ENCODE measurements around the gene MMP10.
"Not testable (repeated sequence)": the region's sequence is repeated elsewhere in the genome, so short reads cannot be mapped to it uniquely, and the experiment has no call there.

MMP10 gene

DNA sequence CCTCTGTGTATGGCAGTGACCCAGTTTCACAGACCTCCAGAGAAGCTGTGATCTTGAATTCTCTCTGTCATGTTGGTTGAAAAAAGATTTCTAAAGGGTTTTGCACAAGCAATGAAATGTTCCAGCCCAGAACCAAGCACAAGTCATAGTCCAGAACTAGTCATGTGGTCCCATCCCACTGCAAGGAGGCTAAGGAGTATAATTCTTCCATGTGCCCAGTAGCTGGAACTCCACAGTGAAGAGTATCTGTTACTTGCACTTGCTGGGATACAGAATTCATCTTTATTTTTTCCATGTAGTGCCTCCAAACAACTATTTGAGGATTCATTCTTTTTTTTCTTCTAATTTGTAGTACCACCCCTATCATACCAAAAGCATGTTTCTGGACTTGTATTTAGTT lies 45.8 kb downstream of the MMP10 start:
- TF ChIP-seq, protein P1, sequence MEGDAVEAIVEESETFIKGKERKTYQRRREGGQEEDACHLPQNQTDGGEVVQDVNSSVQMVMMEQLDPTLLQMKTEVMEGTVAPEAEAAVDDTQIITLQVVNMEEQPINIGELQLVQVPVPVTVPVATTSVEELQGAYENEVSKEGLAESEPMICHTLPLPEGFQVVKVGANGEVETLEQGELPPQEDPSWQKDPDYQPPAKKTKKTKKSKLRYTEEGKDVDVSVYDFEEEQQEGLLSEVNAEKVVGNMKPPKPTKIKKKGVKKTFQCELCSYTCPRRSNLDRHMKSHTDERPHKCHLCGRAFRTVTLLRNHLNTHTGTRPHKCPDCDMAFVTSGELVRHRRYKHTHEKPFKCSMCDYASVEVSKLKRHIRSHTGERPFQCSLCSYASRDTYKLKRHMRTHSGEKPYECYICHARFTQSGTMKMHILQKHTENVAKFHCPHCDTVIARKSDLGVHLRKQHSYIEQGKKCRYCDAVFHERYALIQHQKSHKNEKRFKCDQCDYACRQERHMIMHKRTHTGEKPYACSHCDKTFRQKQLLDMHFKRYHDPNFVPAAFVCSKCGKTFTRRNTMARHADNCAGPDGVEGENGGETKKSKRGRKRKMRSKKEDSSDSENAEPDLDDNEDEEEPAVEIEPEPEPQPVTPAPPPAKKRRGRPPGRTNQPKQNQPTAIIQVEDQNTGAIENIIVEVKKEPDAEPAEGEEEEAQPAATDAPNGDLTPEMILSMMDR (IDR thresholded peaks at IDR 0.05; ENCODE audit: borderline replicate concordance, control extremely low read depth, extremely low read depth, insufficient read depth, missing control alignments) = no peak
- in situ Hi-C loops (cut with MboI; ENCODE audit: low sequenced_read_pairs, unreplicated experiment) = no loop called here
- DNase-seq (ENCODE audit: low spot score) = no peak

GRCh38 chr11:102733232-102733875 lies 47.1 kb downstream of the MMP10 start:
- DNase-seq (ENCODE audit: low spot score) = peak; percentile 71
- TF ChIP-seq, protein P1 (IDR thresholded peaks at IDR 0.05; ENCODE audit: borderline replicate concordance, control extremely low read depth, extremely low read depth, insufficient read depth, missing control alignments) = peak; percentile 67

DNA sequence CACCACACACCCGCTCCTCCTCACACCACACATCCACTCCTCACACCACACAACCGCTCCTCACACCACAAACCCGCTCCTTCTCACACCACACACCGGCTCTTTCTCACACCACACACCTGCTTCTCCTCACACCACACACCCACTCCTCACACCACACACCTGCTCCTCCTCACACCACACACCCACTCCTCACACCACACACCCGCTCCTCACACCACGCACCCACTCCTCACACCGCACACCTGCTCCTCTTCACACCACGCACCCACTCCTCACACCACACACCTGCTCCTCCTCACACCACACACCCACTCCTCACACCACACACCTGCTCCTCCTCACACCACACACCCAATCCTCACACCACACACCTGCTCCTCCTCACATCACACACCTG lies 49.5 kb downstream of the MMP10 start:
- DNase-seq (ENCODE audit: low spot score); in situ Hi-C loops (cut with MboI; ENCODE audit: low sequenced_read_pairs, unreplicated experiment): not testable (repeated sequence)

More at GRCh38 chr11:102733232-102733875, 47.1 kb downstream of the MMP10 start:
- in situ Hi-C loops (cut with MboI; ENCODE audit: low sequenced_read_pairs, unreplicated experiment) = no loop called here

DNA sequence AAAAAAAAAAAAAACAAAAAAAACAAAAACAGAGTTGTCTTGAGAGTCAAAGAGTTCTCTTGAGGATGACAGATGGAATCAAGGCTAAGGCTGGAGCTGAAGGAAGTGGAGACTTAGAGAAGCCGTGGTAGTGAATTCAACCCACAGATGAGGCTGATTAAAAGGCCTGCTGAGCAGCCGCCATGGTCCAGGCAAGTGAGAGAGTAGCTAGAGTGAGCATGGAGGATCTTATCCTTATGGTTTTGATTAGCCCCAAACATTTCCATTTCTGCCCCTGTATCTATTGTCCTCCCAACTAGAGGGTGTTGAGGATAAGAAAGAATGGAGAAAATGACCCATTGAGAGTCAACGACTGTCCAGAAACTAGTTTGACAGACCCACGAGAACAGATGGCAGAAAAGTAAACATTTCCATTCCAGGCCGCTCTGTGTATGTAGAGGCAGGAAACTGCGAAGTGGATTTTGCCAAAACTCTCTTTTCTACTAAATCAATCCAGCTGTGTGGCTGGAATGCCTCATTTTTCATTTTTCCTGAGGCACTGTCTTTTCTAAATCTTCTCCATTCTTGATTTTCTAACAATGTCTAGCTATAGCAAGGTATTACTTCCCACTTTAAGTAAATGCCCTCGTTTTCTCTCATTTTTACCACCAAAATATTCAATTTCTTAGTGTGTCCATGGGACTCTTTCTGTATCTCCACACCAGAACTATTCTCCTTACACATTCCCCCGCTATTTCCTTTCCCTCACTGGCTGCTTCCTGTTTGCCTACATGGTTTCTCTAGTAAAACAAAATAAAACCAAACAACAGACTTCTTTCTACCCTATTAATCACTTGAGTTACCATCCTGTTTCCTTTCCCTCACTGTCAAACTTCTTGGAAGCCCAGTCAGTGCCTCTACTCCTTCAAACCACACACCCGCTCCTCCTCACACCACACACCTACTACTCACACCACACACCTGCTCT lies 50.3 kb downstream of the MMP10 start:
- in situ Hi-C loops (cut with MboI; ENCODE audit: low sequenced_read_pairs, unreplicated experiment) = no loop called here
- no peak for DNase-seq (ENCODE audit: low spot score)
- TF ChIP-seq, protein P1 (IDR thresholded peaks at IDR 0.05; ENCODE audit: borderline replicate concordance, control extremely low read depth, extremely low read depth, insufficient read depth, missing control alignments) = no peak

DNA sequence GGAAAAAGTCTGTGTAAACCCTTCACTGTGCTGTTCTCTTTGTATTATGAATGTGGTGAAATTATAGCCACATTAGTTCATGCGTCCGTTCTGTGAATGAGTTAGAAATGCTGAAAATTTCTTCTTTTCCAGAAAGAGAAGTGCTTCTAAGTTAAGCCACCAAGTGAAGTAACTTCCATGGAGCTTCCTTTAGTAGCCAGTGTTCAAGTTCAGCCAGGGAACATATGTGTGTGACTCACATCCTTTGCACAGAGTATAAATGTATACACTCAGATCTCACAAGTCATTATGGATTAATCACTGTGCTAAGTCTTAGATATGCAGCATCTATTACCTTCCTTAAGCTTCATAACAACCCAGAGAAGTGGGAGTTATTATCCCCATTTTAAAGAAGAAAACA lies 52.5 kb downstream of the MMP10 start:
- TF ChIP-seq, protein P1 (IDR thresholded peaks at IDR 0.05; ENCODE audit: borderline replicate concordance, control extremely low read depth, extremely low read depth, insufficient read depth, missing control alignments) = no peak
- in situ Hi-C loops (cut with MboI; ENCODE audit: low sequenced_read_pairs, unreplicated experiment) = no loop called here
- DNase-seq (ENCODE audit: low spot score) = no peak

DNA sequence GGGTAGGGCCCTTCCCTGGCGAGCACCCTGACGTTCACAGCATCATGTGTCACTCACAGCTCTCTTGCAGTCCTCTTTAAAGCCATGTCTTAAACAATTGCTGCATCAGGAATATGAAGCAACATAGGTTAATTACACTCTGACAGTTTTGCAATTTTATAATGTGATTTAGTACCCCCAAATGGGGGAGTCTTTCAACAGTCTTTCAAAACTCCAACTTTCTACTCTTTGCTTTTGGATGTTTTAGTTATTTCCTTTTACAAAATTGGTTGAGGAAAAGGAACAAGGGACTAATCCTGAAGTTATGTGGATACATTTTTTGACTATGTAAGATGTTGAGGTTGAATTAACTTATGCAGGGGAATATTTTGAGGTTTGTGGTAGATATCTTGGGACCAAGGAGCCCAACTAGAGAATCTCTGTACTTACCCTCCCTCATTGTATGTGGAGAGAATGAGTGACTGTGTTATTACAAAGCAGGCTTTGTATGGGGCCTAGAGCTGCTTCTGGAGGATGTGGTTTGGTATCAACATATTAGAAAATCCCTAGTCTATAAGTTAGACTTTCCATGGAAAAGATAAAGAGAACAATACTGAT lies 55.4 kb downstream of the MMP10 start, which contains the start of gene MMP8:
Gene MMP8, minus strand, starts transcription at position 51 of the 597 bp plus-strand sequence. CDS start 99 bp downstream, outside the sequence.
- TF ChIP-seq, protein P1 (IDR thresholded peaks at IDR 0.05; ENCODE audit: borderline replicate concordance, control extremely low read depth, extremely low read depth, insufficient read depth, missing control alignments) = no peak
- in situ Hi-C loops (cut with MboI; ENCODE audit: low sequenced_read_pairs, unreplicated experiment) = no loop called here
- no peak for DNase-seq (ENCODE audit: low spot score)
